ENCODE data around the gene PDZRN4. TPM values are rescaled to one million over a fixed set of nuclear protein-coding genes. Genes with fewer than 3 reads are reported as not detected.

The PDZRN4 gene
- total and polyA plus RNA-seq, 8 donors, result 0.58 to 29.0 (median 2.2) TPM

DNA sequence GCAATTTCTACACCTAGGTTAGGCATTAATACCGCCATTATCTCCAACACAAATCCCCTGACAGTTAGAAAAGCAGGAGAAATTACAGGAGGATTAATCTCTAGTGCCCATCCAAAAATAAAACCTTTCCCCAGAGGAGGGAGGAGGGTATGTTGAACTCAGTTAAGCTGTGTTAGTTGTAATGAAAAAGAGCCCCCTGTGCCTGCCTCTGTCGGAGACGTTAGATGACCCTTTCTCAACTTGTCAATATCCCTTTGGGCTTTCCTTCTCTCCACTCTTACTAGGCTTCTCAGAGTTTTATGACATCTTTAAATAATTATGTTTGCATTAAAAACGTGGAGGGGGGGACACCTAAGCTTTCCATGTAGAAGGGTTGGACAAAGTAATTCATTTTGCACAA lies 278.2 kb downstream of the PDZRN4 start:
- Histone ChIP-seq H3K9me3 (no peaks in the 10 kb centered on the region), H3K4me1 (peaks cover 0 to 16% (median 4%) of the 10 kb centered on the region in 4 donors), H3K36me3 (no peaks in the 10 kb centered on the region), H3K27ac (no peak overlapping the region), H3K4me3 (no peak overlapping the region), H3K27me3 (no peaks in the 10 kb centered on the region)
- intact Hi-C loops (cut with DNase I; ENCODE audit: low total_unique reads), result no loop called here
- no peak for TF ChIP-seq POLR2A (IDR thresholded peaks at IDR 0.05)
- TF ChIP-seq CTCF (IDR thresholded peaks at IDR 0.05), result no peak
- no peak for TF ChIP-seq EP300 (IDR thresholded peaks at IDR 0.05)
- no peak for TF ChIP-seq POLR2AphosphoS5 (IDR thresholded peaks at IDR 0.05)
- DNase-seq, result no peak
- 60 to 71% (median 66%) methylated on average over 4 of the region's 4 CpGs for WGBS, 5 donors

DNA sequence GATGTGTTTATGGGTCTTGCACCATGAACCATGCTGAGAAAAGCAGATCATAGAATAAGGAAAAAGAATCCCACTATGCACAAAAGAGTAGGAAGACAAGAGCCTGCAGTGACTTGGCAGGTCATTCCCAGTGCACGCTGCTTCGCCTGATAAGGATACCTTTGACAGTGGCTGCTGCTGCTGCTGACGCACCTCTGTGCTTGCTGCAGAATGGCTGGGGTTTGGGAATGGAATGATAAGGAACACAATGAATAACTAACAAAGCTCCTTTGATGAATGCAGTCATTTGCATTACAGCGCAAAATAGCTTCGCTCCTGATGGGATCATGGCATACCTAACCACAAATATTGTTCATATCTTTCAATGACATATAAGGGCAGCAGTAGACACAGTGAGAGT lies 278.7 kb downstream of the PDZRN4 start:
- Histone ChIP-seq H3K9me3 (no peaks in the 10 kb centered on the region), H3K4me1 (peaks cover 0 to 16% (median 4%) of the 10 kb centered on the region in 4 donors), H3K36me3 (no peaks in the 10 kb centered on the region), H3K27me3 (no peaks in the 10 kb centered on the region), H3K27ac (no peak overlapping the region), H3K4me3 (no peak overlapping the region)
- TF ChIP-seq POLR2AphosphoS5 (IDR thresholded peaks at IDR 0.05), result no peak
- TF ChIP-seq EP300 (IDR thresholded peaks at IDR 0.05), result no peak
- no peak for TF ChIP-seq CTCF (IDR thresholded peaks at IDR 0.05)
- TF ChIP-seq POLR2A (IDR thresholded peaks at IDR 0.05), result no peak
- DNase-seq, result peak; percentile 48 to 67
- WGBS, 5 donors, result 28 to 63% (median 52%) methylated on average over 5 of the region's 5 CpGs
- intact Hi-C loops (cut with DNase I; ENCODE audit: low total_unique reads), result no loop called here

DNA sequence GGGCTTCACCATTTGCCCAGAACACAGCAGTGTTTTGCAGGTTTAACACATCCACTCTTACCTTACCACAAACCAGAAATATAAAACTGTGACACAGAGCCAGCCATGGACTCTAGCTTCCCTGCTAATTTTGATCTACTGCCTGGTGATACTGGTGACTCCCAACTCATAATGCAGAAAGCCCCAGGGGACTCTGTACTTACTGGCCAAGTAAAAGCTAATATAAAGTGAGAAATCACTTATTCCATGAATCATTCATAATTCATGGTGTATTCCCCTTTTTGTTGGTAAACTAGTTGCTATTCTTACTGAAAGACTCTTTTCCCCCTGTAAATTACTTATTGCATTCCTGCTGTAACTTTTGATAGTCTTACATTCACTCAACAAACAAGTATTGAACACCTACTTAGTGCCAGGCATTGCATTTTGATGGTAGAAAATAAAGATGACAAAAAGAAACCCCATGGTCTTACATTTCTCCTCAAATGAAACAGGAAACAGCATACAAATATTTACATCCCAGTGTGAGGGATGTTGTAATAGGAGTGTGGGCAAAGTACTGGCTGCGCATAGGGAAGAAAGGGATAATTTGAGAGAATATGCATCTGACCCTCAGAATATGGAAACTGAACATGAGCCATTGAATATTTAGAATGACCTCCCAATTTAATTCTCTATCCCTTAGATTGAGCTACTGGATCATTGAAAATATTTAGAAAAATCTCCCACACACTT lies 279.6 kb downstream of the PDZRN4 start:
- Histone ChIP-seq H3K9me3 (no peaks in the 10 kb centered on the region), H3K4me3 (no peak overlapping the region), H3K4me1 (peaks cover 0 to 16% (median 4%) of the 10 kb centered on the region in 4 donors), H3K27me3 (no peaks in the 10 kb centered on the region), H3K27ac (no peak overlapping the region), H3K36me3 (no peaks in the 10 kb centered on the region)
- DNase-seq, result no peak
- 83 to 92% (median 88%) methylated on average over 1 of the region's 1 CpG for WGBS, 5 donors
- intact Hi-C loops (cut with DNase I; ENCODE audit: low total_unique reads), result no loop called here
- no peak for TF ChIP-seq CTCF (IDR thresholded peaks at IDR 0.05)
- TF ChIP-seq POLR2AphosphoS5 (IDR thresholded peaks at IDR 0.05), result no peak
- TF ChIP-seq EP300 (IDR thresholded peaks at IDR 0.05), result no peak
- no peak for TF ChIP-seq POLR2A (IDR thresholded peaks at IDR 0.05)

GRCh38 chr12:41468341-41468740 lies 280.2 kb downstream of the PDZRN4 start:
- Histone ChIP-seq H3K27me3 (no peaks in the 10 kb centered on the region), H3K4me1 (peaks cover 0 to 16% (median 4%) of the 10 kb centered on the region in 4 donors), H3K27ac (no peak overlapping the region), H3K36me3 (no peaks in the 10 kb centered on the region), H3K4me3 (no peak overlapping the region), H3K9me3 (no peaks in the 10 kb centered on the region)
- DNase-seq, result no peak
- TF ChIP-seq POLR2A (IDR thresholded peaks at IDR 0.05), result no peak
- TF ChIP-seq EP300 (IDR thresholded peaks at IDR 0.05), result no peak
- TF ChIP-seq CTCF (IDR thresholded peaks at IDR 0.05), result no peak
- no peak for TF ChIP-seq POLR2AphosphoS5 (IDR thresholded peaks at IDR 0.05)
- intact Hi-C loops (cut with DNase I; ENCODE audit: low total_unique reads), result no loop called here
- WGBS, 5 donors, result 82 to 92% (median 85%) methylated on average over 3 of the region's 3 CpGs

Measured in stomach (tissue), 9 donors.